ENCODE measurements around the gene SEMA5B.

SEMA5B gene

GRCh38 chr3:122928396-122929187 is 99.0 kb downstream of the SEMA5B start:
- no peak for DNase-seq

GRCh38 chr3:122927726-122928125 is 99.8 kb downstream of the SEMA5B start:
- DNase-seq = no peak

DNA sequence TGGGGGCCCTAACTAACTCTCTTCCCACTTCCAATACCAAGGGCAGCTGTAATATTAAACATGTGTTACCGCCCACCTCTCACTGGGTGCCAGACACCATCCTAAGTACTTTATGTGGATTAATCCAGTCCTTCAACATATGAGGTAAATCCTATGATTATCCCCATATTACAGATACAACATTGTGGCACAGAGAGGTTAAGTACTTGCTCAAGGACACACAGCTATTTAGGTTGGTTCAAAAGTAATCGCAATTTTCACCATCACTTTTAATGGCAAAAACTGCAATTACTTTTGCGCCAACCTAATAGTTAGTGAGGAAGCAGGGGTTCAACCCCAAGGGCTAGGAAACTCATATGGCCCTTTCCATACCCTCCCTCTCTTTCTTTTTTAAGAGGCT is 100.8 kb downstream of the SEMA5B start:
- DNase-seq = no peak

DNA sequence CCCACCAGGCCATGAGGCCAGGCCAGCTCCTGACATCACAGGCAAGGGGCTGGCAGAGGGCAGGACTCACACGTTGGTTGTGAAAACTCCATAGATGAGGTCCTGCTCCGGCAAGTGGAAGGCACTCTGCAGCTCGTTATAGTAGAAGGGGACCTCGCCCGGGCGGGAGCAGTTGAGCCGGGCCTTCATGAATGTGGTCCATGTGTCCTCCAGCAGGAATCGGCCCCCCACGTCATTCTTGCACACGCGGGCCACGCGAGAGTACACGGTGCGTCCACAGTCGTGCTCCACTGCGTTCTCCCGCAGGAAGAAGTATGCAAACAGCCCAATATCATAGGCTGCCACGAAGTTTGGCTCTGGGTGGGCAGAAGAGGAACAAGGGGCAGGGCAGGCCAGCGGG is 101.2 kb downstream of the SEMA5B start:
- no peak for DNase-seq

DNA sequence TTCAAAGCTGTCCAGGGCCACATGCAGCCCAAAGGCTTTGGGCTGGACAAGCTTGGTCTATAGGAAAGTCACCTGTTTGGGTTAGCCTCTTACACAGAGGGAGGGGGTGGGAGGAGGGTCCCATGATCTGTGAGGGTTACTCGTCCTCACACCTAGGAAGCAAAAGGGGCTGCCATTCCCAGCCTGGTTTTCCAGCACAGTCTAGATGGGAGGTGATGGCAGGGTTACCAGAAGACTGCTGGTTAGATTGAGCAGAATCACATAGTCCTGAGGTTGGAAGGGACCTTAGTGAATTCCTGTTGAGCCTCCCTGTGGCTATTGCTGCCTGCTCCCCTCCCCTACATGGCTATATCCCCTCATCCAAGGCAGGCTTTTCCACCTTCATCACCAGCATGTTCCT is 101.8 kb downstream of the SEMA5B start:
- DNase-seq = no peak

DNA sequence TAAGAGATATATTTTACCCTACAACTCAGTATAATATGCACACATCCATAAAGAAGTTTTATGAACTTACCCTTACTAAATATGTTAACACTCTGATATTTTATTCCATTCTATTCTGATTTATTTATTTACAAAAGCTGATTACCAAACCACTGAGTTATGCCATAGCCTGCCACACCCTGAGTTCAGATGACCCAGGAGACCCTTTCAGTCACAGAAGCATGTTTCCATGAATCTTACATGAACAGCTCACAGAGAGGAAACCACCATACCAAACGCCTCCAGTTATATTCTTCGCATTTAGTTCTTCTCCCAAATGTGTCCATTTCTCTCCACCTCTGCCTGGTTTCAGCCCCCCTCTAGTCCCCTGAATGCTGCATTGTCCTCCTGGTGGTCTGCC is 103.5 kb downstream of the SEMA5B start:
- DNase-seq = no peak

DNA sequence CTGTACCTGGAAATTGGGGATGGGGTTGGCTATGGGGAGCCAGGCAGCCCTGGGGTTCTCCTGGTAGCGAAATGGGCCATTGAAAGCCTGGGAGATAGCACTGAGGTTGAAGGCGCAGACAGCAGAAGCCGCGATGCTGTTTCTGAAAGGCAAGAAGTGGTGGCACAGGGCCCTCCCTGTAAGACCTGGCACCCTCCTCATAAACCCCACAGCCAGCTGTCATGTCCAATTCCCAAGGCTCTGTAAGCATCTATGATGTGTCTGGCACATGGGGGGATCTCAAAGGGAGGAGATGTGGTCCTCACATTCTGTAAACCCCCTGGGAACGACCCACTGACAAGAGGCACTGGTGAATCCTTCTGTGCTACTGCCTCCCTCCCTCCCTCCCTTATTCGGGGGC is 104.0 kb downstream of the SEMA5B start:
- no peak for DNase-seq

DNA sequence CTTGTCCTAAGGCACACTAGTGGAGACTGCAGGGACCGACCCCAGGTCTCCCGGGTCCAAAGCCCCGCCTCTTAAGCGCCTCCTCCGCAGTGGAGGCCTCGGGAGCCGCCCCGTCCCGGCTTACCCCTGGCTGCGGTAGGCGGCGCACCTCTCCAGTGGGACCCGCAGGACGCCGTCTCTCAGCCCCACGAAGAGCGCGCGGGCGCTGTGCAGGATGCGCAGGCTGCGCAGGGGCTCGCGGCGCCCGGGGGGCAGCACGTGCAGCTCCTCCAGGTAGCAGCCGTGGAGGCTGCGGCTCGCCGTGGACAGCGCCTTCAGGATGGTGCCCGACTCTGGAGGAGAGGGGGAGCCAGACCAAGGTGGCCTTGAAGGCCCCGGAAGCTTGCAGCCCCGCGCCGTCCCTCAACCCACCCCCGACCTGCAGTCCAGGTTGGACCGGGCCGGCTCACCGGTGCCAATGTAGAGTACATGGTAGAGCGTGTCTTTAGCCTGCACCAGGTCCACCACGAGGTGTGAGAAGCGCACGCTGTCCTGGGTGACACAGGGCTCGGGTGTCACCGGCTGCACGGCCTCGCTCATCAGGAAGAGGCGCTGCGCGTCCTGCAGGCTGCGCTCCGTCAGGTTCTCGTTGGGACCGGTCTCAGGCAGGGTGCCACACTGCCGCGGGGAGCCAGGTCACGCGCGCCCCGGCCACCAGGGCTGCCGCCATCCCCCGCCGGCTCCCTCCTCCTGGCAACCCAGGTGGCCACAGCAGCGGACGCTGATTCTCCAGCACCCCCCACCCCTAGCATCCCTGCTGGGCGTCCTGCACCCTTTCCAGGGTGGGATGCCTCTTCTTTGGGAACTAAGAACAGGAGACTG is 105.5 kb downstream of the SEMA5B start:
- DNase-seq = no peak

- DNase-seq = no peak
Observed at GRCh38 chr3:122920986-122921385, 106.6 kb downstream of the SEMA5B start.

DNA sequence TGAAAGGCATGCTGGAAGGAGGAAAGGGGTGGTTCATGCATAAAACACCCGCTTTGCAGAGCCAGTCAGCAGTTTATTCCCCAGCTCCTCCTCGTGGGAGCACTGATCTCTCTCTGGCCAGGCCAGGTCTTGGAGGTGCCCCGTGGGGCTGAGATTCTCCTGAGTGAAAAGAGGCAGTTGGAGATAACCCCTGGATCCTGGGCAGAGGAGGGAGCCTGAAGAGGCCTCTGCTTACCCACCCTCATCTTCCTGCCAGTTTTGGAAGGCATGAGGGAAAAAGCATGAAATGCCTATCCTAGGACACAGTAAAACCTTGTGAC is 108.3 kb downstream of the SEMA5B start:
- DNase-seq = no peak

DNA sequence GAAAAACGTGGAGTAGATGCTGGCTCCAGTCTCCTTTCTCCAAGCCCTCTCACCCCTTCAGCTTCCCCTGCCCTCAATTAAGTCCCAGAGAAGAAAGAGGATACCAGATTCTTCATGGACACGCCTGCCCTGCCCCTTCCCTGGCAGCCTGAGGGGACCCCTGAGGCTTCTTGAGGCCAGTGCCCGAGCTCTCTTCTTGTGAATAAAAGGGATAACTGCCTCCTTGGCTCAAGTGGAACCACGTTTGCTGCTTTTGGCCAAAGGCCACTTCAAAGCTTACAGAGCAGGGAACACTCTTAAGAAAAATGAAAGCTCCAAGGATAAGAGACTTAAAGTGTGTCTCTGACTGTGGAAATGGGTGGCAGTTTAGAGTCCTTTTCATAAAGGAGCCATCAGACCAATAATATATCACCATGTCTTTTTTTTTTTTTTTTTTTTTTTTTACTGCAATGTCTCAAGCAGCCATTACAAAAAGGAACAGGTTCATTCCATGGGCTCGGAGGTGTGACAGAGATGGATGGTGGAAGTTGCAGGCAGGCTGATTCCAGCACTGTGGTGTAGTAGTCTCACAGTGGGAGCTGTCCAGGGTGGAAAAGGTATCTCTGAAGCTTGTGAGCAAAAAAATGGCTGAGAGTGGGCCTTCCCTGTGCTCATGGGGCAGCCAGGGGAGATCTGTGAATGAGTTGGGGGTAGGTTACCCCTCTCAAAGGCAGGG is 108.8 kb downstream of the SEMA5B start:
- no peak for DNase-seq

- DNase-seq = no peak
Observed at GRCh38 chr3:122917412-122917811, 110.2 kb downstream of the SEMA5B start.

GRCh38 chr3:122916580-122916979 is 111.0 kb downstream of the SEMA5B start:
- DNase-seq = no peak

DNA sequence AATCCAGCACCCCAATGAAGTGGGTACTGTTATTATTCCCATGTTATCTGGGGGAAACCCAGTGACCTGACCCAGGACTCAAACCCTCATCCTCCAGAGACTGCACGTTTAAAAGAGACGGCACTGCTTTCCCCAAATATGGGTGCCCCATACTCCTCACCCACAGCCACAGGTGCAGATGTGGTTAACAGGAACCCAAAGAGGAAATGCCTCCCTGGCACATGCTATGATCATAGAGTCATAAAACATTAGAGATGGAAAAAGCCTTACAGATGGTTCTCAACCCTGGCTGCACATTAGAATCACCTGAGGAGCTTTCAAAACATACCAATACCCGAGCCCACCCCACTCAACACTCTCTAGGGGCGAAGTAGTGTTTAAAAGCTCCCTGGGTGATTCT is 111.5 kb downstream of the SEMA5B start:
- no peak for DNase-seq

DNA sequence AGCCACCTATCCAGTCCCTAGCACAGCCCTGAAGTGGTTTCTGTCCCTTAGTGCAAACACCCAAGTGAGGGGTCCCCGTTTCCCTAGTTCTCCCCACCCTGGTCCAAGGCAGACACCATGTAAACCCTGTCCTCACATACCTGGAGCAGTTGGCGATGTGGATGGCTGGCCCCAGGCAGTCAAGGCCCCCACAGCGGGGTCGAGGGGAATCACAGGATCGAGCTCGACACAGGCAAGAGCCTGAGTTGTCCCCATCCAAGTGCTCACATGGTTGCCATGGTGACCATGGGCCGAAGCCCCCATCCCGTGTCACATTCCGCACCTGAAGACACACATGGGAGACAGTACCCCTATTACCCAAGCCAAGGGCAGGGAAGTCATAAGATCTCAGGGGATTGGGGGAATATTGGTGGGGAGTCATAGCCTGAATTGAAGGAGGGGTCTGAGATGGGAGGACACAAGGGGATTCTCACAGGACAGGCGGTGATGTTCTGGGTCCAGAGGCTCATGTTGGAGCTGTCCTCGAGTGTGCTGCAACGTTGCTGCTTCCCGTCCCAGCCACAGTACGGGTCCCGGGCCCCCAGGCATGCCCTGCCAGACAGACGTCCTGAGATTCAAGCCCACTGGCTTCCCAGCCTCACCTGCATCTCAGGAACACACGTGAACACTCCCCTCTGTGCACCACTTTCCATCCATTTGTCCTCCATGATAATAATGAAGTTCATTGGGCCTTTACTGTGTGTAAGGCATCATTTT is 112.1 kb downstream of the SEMA5B start:
- no peak for DNase-seq

DNA sequence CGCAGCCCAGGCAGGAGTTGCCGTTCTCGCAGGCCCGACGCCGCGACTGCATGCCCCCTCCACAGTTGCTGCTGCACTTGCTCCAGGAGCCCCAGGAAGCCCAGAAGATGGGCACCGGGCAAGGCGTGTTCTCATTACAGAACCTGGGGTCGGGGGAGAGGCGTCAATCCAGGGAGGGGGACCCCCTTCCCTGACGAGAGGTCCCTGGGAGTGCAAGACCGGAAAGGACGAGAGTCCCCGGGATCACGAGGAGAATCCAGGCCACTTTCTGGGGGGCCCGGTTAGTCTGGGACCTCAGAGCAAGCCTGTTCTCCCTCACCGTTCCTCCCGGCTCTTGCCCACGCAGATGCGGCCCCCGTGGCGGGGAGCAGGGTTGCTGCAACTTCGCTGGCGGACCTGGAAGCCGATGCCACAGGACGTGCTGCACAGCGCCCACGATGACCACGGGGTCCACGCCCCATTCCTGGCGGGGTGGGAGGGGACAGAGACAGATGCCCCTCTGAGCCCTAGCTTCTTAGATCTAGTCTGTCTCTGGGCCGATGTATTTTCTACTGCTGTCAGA is 113.9 kb downstream of the SEMA5B start:
- DNase-seq = no peak

DNA sequence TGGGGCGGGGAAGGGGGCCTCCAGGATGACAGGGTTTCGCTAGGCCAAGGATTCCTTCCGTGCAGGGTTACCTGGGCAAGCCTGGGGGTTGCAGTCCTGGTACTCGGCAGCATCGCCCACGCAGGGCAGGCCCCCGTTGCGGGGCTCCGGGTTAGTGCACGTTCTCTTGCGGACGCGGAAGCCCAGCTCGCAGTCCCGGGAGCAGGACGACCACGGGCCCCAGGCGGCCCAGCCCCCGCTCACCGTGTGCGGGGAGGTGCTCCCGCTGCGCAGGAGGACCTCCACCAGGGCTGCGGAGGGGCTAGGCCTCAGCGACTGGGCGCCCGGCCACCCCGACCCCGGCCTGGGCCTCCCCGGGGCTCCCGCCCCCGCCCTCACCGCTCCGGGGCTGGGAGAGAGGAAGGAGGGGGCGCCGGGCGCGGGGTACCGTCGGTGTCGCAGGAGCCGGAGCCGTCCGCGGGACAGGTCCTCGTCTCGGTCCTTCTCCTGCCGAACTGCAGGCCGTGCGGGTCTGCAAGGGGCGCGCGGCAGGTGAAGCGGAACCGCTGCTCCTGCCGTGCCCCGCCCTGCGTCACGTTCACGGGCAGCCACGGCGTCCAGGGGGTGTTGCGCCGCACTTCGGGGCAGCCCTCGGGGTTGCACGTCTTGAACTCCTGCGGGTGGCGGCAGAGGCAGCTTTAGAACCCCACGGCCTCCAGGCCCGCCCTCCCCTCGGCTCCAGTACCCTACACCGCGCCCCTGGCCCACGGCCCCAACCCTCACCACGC is 114.6 kb downstream of the SEMA5B start:
- no peak for DNase-seq

DNA sequence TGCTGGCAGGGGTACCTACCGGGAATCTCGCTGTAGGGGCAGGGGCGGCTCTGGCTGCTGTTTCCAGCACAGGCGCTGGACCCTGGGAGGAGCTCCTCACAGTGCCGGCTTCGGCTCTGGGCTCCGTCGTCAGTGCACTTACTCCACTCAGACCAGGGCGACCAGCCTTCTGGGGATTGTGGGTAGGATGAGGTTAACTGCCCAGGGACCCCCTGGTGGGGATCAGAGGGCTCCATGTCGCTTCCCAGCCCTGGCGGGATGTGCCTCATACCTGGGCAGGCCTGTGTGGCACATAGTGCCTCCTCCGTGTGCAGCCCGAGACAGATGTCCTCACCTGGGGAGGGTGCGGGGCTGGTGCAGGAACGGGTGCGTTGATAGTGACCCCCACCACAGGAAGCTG is 115.7 kb downstream of the SEMA5B start:
- DNase-seq = no peak

GRCh38 chr3:122908251-122908650 is 119.3 kb downstream of the SEMA5B start:
- no peak for DNase-seq

- DNase-seq = no peak
Observed at GRCh38 chr3:122907471-122907870, 120.1 kb downstream of the SEMA5B start.

GRCh38 chr3:122903171-122903570 is 124.4 kb downstream of the SEMA5B start:
- no peak for DNase-seq

Measured in hypothalamus (tissue), 51 donors.